ENCODE data around the gene ZSCAN5A. TPM values are rescaled to one million over a fixed set of nuclear protein-coding genes. Genes with fewer than 3 reads are reported as not detected.
"Not testable (repeated sequence)": the region's sequence is repeated elsewhere in the genome, so short reads cannot be mapped to it uniquely, and the experiment has no call there.

The ZSCAN5A gene
- total and polyA plus RNA-seq, 9 of the 15 experiments (the other 6 are each of a cell fraction or from before 2014, with no cell fraction given), result 5.8 to 15.3 (median 11.8) TPM

DNA sequence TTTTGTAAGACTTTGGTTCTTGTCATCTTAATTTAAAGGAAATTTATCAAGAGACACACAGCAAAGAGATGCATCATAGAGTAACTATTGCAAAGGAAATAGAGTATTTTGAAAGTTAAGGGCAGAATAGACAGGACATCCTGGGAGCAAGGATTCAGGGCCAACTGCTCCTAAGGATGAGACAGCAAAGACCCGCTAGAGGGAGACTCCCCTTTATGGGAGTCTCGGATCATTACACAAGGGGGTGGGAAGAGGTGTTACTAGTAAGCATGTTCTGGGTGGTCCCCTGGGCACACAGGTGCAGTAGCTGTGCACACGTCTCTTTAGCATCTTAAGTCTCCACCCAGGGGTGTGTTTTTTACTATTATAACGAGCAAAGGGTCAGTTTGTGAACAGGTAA lies 102.9 kb downstream of the ZSCAN5A start:
- Histone ChIP-seq H3K79me2 (ENCODE audit: control insufficient read depth, insufficient read depth, low read length) (no peaks in the 10 kb centered on the region), H3K9ac (ENCODE audit: insufficient read depth in 1 of 2, low read depth in 2 of 2, low read length in 2 of 2) (no peak overlapping the region), H3K27me3 (ENCODE audit: control insufficient read depth in 2 of 2, insufficient read depth in 2 of 2, low read length in 2 of 2) (peaks cover 0 to 17% of the 10 kb centered on the region in 2 experiments; a peak in 3 of 5 replicates), H3K4me3 (no peak overlapping the region), H2AFZ (ENCODE audit: low read depth, low read length) (no peak overlapping the region), H3K4me1 (replicated peaks in 1 of 2; ENCODE audit: control insufficient read depth in 2 of 2, insufficient read depth in 2 of 2, low read length in 2 of 2) (no peaks in the 10 kb centered on the region; a peak in 1 of 5 replicates), H3K27ac (ENCODE audit: extremely low read depth, low read depth, low read length) (no peak overlapping the region), H3K36me3 (ENCODE audit: control insufficient read depth, insufficient read depth, low read length) (no peaks in the 10 kb centered on the region), H3K9me1 (ENCODE audit: control insufficient read depth, insufficient read depth, low read length) (no peaks in the 10 kb centered on the region), H4K20me1 (replicated peaks; ENCODE audit: control insufficient read depth, insufficient read depth, low read length) (no peaks in the 10 kb centered on the region), H3K9me3 (replicated peaks; ENCODE audit: control insufficient read depth, insufficient read depth, low read depth, low read length) (no peaks in the 10 kb centered on the region), H3K4me2 (ENCODE audit: insufficient read depth, low read length) (no peak overlapping the region)
- WGBS (ENCODE audit: insufficient coverage, low coverage, missing lambda C conversion rate), result 3% methylated on average over 4 of the region's 4 CpGs
- POLR2A ChIA-PET, result no interaction called here
- TF ChIP-seq, protein P1, sequence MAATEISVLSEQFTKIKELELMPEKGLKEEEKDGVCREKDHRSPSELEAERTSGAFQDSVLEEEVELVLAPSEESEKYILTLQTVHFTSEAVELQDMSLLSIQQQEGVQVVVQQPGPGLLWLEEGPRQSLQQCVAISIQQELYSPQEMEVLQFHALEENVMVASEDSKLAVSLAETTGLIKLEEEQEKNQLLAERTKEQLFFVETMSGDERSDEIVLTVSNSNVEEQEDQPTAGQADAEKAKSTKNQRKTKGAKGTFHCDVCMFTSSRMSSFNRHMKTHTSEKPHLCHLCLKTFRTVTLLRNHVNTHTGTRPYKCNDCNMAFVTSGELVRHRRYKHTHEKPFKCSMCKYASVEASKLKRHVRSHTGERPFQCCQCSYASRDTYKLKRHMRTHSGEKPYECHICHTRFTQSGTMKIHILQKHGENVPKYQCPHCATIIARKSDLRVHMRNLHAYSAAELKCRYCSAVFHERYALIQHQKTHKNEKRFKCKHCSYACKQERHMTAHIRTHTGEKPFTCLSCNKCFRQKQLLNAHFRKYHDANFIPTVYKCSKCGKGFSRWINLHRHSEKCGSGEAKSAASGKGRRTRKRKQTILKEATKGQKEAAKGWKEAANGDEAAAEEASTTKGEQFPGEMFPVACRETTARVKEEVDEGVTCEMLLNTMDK (IDR thresholded peaks at IDR 0.05; ENCODE audit: borderline replicate concordance, insufficient read depth, low read depth, low read length, poor library complexity, severe bottlenecking), result peak; percentile 21
- TF ChIP-seq ZKSCAN1 (IDR thresholded peaks at IDR 0.05; ENCODE audit: low read depth, low read length), result no peak
- no peak for TF ChIP-seq HNRNPK (IDR thresholded peaks at IDR 0.05; ENCODE audit: low read depth, low read length, poor library complexity, severe bottlenecking)
- TF ChIP-seq CTCF (IDR thresholded peaks at IDR 0.05 in 2 of 3, conservative IDR thresholded peaks at IDR 0.05 in 1 of 3; ENCODE audit: insufficient read depth in 2 of 3, low read depth in 1 of 3, low read length in 3 of 3), result peak in 2 of 3 experiments; percentile 22 to 38; a peak in 2 of 6 replicates
- CTCF ChIA-PET (ENCODE audit: low intra/inter-chr PET ratio), result interaction anchor here (0.6 kb wide), 1 partner anchor 655 kb away, joined by 3 read pairs; no protein-coding TSS in a partner anchor
- in situ Hi-C loops (cut with MboI) (no loop called here), intact Hi-C loops (cut with micrococcal nuclease) (no loop called here)
- FAIRE-seq (no peak), DNase-seq (ENCODE audit: extremely low read depth in 1 of 4, low spot score in 3 of 4) (peak in 2 of 4 experiments; percentile 17 to 25), ATAC-seq (peak; percentile 56; the same call in 1 of the 3 replicates)
- no TSS peak for BruUV-seq (replicated peaks)

DNA sequence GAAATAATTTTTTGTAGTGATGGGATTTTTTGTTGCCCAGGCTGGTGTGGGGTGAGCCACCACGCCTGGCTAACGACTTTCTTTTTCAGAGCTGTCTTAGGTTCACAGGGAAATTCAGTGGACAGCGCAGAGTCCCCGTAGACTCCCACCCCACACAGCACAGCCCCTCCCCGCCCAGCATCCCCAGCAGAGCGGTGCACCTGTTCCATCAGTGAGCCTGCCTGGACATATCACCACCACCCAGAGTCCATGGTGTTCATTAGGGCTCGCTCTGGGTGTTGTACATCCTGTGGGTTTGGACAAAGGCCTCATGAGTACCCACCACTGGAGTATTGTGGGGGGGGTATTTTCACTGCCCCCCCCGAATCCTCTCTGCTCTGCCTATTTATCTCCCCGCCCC lies 104.6 kb downstream of the ZSCAN5A start:
- CTCF ChIA-PET (ENCODE audit: low intra/inter-chr PET ratio); intact Hi-C loops (cut with micrococcal nuclease); BruUV-seq (replicated peaks): not testable (repeated sequence)

More for the DNA sequence above, 104.6 kb downstream of the ZSCAN5A start:
- in situ Hi-C loops (cut with MboI); H3K9ac ChIP-seq (ENCODE audit: insufficient read depth in 1 of 2, low read depth in 2 of 2, low read length in 2 of 2); H3K4me2 ChIP-seq (ENCODE audit: insufficient read depth, low read length); H3K9me1 ChIP-seq (ENCODE audit: control insufficient read depth, insufficient read depth, low read length); H4K20me1 ChIP-seq (replicated peaks; ENCODE audit: control insufficient read depth, insufficient read depth, low read length); H3K4me1 ChIP-seq (replicated peaks in 1 of 2; ENCODE audit: control insufficient read depth in 2 of 2, insufficient read depth in 2 of 2, low read length in 2 of 2); H3K27ac ChIP-seq (ENCODE audit: extremely low read depth, low read depth, low read length); POLR2A ChIA-PET; H2AFZ ChIP-seq (ENCODE audit: low read depth, low read length); DNase-seq (ENCODE audit: extremely low read depth in 1 of 4, low spot score in 3 of 4); H3K4me3 ChIP-seq; H3K9me3 ChIP-seq (replicated peaks; ENCODE audit: control insufficient read depth, insufficient read depth, low read depth, low read length); H3K36me3 ChIP-seq (ENCODE audit: control insufficient read depth, insufficient read depth, low read length); H3K79me2 ChIP-seq (ENCODE audit: control insufficient read depth, insufficient read depth, low read length); FAIRE-seq: not testable (repeated sequence)
- WGBS (ENCODE audit: insufficient coverage, low coverage, missing lambda C conversion rate), result 20% methylated on average over 5 of the region's 9 CpGs
- ATAC-seq, result peak; percentile 67
- peaks cover 4 to 11% of the 10 kb centered on the region in 2 experiments for H3K27me3 ChIP-seq (ENCODE audit: control insufficient read depth in 2 of 2, insufficient read depth in 2 of 2, low read length in 2 of 2)

Data from K562 (cell line).